ENCODE results near the gene FGFR3. TPM values are rescaled to one million over a fixed set of nuclear protein-coding genes. Genes with fewer than 3 reads are reported as not detected.

The FGFR3 gene
- total RNA-seq, 1 experiment from 2014 or later: 8.2 TPM

- H3K4me3 ChIP-seq (ENCODE audit: low read depth in 2 of 2, low read length in 2 of 2): no peak overlapping the region
- intact Hi-C loops (cut with micrococcal nuclease; ENCODE audit: unreplicated experiment) (no loop called here), in situ Hi-C loops (cut with HindIII; ENCODE audit: low pct_unique_long_range_greater_than_20kb, low sequenced_read_pairs) (no loop called here)
- no peak overlapping the region for H3K27ac ChIP-seq (ENCODE audit: low read length)
- H3K4me1 ChIP-seq (ENCODE audit: control insufficient read depth, insufficient read depth, low read length): no peaks in the 10 kb centered on the region; the same call in 1 of the 2 replicates
- CTCF ChIA-PET: interaction anchor here (0.8 to 1.4 kb wide), 2 partner anchors 16 to 59 kb away, joined by 3 to 4 read pairs; no protein-coding TSS in a partner anchor
- no peaks in the 10 kb centered on the region for H3K36me3 ChIP-seq (ENCODE audit: control insufficient read depth, insufficient read depth, low read length)
- H3K27me3 ChIP-seq (ENCODE audit: control insufficient read depth, insufficient read depth, low read length): no peaks in the 10 kb centered on the region
- TF ChIP-seq CTCF (IDR thresholded peaks at IDR 0.05) (no peak), TCF7L2 (IDR thresholded peaks at IDR 0.05; ENCODE audit: low read depth, low read length) (no peak), SIN3A (IDR thresholded peaks at IDR 0.05; ENCODE audit: borderline replicate concordance, insufficient read depth, low read depth, low read length) (no peak), POLR2AphosphoS5 (IDR thresholded peaks at IDR 0.05; ENCODE audit: low read depth, low read length) (no peak), REST (IDR thresholded peaks at IDR 0.05; ENCODE audit: insufficient read depth in 1 of 2, low read depth in 2 of 2, low read length in 1 of 2) (no peak)
- POLR2A ChIA-PET: no interaction called here
- no peaks in the 10 kb centered on the region for H3K9me3 ChIP-seq (ENCODE audit: control insufficient read depth, insufficient read depth, low read depth, low read length)
- no TSS peak for BruUV-seq (replicated peaks)
- ATAC-seq (no peak), DNase-seq (ENCODE audit: low read depth, low spot score) (no peak)
These were observed 41.2 kb upstream of the FGFR3 start for GRCh38 chr4:1751919-1752283.

- Histone ChIP-seq H3K27ac (ENCODE audit: low read length) (no peak overlapping the region), H3K36me3 (ENCODE audit: control insufficient read depth, insufficient read depth, low read length) (no peaks in the 10 kb centered on the region), H3K4me3 (ENCODE audit: low read depth in 2 of 2, low read length in 2 of 2) (no peak overlapping the region), H3K9me3 (ENCODE audit: control insufficient read depth, insufficient read depth, low read depth, low read length) (no peaks in the 10 kb centered on the region), H3K4me1 (ENCODE audit: control insufficient read depth, insufficient read depth, low read length) (no peaks in the 10 kb centered on the region; the same call in 1 of the 2 replicates), H3K27me3 (ENCODE audit: control insufficient read depth, insufficient read depth, low read length) (no peaks in the 10 kb centered on the region)
- intact Hi-C loops (cut with micrococcal nuclease; ENCODE audit: unreplicated experiment): no loop called here
- ChIA-PET POLR2A (no interaction called here), CTCF (interaction anchor here (0.8 to 1.4 kb wide), 2 partner anchors 16 to 58 kb away, joined by 3 to 4 read pairs; no protein-coding TSS in a partner anchor)
- ATAC-seq (no peak), DNase-seq (ENCODE audit: low read depth, low spot score) (no peak)
- in situ Hi-C loops (cut with HindIII; ENCODE audit: low pct_unique_long_range_greater_than_20kb, low sequenced_read_pairs): no loop called here
- TF ChIP-seq REST (IDR thresholded peaks at IDR 0.05; ENCODE audit: insufficient read depth in 1 of 2, low read depth in 2 of 2, low read length in 1 of 2) (no peak), TCF7L2 (IDR thresholded peaks at IDR 0.05; ENCODE audit: low read depth, low read length) (no peak), CTCF (IDR thresholded peaks at IDR 0.05) (no peak), POLR2AphosphoS5 (IDR thresholded peaks at IDR 0.05; ENCODE audit: low read depth, low read length) (no peak), SIN3A (IDR thresholded peaks at IDR 0.05; ENCODE audit: borderline replicate concordance, insufficient read depth, low read depth, low read length) (no peak)
- no TSS peak for BruUV-seq (replicated peaks)
These were observed 40.6 kb upstream of the FGFR3 start for GRCh38 chr4:1752284-1753041.
